SHP77 treated with DMSO at 0.1 percent for 48 hours (cell line): ENCODE measurements around the gene CYP21A2.
"Not testable (repeated sequence)": the region's sequence is repeated elsewhere in the genome, so short reads cannot be mapped to it uniquely, and the experiment has no call there.

Experiments used
- DNase-seq: peaks from one replicate; lab custom pipeline; 2025; lab: John Stamatoyannopoulos, UW

The CYP21A2 gene

DNA sequence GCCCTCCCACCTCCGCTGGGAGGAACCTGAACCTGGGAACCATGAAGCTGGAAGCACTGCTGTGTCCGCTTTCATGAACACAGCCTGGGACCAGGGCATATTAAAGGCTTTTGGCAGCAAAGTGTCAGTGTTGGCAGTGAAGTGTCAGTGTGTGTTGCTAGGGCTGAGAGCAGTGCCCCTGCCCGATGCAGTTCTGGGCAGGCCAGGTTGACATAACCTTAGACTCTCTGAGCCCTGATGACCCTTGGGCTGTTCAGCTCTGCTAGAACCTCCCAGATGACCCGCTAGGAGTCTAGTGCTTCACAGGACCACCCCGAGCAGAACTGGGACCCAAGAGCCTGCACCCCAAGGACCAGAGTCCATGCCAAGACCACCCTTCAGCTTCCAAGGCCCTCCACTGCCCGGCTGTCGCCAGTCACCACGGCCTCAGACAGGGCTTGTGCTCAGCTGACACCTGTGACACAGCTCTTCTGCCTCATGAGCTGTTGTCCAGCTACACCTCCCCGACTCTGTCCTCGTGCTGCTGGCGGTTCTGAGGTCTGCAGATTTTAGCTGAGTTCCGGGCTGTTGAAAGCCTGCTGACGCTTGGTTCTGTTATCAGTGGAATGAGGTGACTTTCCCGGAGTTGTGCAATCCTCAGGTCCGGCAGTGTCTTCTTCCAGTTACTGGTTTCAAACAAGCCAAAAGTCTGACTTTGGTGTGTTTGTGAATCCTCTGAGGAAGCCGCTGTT is 2.8 kb upstream of the CYP21A2 start:
- not testable (repeated sequence) for DNase-seq

DNA sequence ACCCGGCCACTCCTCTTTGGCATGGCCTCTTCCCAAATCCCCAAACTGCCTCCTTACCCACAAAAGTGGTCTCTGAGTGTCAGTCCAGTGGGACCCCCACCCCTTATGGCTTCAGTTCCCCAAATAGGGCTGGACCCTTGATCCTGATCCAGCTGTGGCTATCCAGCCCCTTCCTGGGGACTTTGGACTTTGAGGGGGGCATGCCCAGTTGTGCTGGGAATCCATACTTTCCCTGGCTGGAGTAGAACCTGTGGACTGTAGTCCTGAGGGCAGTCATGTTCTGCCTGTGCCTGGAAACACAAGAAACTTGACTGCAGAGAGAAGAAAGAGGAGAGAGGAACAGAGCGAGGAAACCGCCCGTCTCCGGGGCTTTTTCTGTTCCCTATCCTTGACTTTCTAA is 1.1 kb upstream of the CYP21A2 start:
- not testable (repeated sequence) for DNase-seq

DNA sequence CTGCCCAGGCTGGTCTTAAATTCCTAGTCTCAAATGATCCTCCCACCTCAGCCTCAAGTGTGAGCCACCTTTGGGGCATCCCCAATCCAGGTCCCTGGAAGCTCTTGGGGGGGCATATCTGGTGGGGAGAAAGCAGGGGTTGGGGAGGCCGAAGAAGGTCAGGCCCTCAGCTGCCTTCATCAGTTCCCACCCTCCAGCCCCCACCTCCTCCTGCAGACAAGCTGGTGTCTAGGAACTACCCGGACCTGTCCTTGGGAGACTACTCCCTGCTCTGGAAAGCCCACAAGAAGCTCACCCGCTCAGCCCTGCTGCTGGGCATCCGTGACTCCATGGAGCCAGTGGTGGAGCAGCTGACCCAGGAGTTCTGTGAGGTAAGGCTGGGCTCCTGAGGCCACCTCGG is 663 bp downstream of the CYP21A2 start:
- DNase-seq: not testable (repeated sequence)

DNA sequence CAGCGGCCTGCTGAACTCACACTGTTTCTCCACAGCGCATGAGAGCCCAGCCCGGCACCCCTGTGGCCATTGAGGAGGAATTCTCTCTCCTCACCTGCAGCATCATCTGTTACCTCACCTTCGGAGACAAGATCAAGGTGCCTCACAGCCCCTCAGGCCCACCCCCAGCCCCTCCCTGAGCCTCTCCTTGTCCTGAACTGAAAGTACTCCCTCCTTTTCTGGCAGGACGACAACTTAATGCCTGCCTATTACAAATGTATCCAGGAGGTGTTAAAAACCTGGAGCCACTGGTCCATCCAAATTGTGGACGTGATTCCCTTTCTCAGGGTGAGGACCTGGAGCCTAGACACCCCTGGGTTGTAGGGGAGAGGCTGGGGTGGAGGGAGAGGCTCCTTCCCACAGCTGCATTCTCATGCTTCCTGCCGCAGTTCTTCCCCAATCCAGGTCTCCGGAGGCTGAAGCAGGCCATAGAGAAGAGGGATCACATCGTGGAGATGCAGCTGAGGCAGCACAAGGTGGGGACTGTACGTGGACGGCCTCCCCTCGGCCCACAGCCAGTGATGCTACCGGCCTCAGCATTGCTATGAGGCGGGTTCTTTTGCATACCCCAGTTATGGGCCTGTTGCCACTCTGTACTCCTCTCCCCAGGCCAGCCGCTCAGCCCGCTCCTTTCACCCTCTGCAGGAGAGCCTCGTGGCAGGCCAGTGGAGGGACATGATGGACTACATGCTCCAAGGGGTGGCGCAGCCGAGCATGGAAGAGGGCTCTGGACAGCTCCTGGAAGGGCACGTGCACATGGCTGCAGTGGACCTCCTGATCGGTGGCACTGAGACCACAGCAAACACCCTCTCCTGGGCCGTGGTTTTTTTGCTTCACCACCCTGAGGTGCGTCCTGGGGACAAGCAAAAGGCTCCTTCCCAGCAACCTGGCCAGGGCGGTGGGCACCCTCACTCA is 1.4 kb downstream of the CYP21A2 start:
- not testable (repeated sequence) for DNase-seq

DNA sequence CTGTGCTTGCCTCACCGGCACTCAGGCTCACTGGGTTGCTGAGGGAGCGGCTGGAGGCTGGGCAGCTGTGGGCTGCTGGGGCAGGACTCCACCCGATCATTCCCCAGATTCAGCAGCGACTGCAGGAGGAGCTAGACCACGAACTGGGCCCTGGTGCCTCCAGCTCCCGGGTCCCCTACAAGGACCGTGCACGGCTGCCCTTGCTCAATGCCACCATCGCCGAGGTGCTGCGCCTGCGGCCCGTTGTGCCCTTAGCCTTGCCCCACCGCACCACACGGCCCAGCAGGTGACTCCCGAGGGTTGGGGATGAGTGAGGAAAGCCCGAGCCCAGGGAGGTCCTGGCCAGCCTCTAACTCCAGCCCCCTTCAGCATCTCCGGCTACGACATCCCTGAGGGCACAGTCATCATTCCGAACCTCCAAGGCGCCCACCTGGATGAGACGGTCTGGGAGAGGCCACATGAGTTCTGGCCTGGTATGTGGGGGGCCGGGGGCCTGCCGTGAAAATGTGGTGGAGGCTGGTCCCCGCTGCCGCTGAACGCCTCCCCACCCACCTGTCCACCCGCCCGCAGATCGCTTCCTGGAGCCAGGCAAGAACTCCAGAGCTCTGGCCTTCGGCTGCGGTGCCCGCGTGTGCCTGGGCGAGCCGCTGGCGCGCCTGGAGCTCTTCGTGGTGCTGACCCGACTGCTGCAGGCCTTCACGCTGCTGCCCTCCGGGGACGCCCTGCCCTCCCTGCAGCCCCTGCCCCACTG is 2.3 kb downstream of the CYP21A2 start:
- not testable (repeated sequence) for DNase-seq

DNA sequence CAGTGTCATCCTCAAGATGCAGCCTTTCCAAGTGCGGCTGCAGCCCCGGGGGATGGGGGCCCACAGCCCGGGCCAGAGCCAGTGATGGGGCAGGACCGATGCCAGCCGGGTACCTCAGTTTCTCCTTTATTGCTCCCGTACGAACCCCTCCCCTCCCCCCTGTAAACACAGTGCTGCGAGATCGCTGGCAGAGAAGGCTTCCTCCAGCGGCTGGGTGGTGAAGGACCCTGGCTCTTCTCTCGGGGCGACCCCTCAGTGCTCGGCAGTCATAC is 2.8 kb downstream of the CYP21A2 start:
- DNase-seq: not testable (repeated sequence)

DNA sequence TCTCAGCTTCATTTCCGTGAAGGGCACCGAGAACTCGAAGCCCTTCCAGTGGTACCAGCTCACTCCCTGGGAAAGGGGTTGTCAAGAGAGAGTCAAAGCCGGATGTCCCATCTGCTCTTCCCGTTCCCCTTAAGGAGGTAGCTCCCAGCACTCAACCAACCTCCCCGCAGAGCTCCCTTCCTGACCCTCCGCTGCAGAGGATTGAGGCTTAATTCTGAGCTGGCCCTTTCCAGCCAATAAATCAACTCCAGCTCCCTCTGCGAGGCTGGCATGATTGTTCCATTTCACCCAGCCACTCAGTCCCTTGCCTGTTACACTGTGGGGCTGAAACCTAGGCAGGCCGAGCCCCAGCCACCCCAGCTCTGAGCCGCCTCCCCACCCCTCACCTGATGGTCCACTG is 3.2 kb downstream of the CYP21A2 start:
- DNase-seq: not testable (repeated sequence)

DNA sequence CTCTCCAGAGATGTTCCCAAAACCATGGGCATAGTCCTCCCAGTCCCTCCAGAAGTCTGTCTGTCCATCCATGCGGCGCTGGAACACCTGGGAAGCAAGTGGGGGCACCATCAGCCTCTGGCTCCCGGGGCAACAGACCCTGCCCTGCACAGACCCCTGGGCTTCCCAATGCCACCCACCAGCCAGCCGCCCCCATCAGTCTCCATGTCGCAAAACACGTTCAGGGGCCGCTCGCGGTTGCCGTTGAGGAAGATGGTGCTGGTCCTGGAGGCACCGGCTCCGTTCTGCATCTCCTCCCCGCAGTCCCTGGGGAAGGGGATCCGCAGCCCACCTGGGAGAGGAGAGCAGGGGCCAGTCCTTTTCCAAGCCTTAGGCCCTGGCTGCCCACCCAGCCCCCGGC is 4.1 kb downstream of the CYP21A2 start:
- DNase-seq: not testable (repeated sequence)

DNA sequence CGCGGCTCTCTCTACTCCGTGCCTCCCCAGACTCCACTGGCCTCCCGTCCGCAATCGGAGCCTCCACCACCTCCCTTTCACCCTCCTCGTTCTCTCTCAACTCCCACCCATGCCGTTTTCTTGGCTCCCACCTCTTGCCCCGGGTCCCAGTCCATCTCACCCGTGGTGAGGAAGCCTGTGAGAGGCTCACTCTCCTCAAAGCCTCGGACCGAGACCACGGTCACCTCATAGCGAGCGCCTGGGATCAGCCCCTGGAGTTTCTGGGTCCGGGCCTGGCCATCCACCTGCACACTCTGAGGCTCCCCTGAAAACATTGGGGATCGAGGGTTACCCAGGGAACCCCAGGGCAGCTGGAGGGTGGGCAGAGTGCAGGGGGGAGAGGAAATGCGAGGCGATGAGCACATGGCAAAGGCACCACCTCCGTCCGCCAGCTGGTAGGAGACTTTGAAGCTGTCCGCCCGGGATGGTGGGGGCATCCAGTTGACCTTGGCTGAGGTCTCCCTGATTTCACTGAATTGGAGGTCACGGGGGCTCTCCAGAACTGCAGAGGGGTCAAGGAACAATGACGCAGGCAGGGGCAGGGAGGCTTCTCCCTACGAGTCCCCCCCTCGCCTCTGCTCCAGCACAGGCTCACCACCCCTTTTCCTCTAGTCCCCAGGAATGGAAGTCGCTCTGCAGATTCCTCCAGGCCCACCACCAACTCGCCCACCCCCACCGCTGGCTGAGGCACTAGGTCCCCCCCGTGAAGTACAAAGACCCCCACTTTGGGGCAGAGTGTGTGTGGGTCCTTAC is 5.6 kb downstream of the CYP21A2 start:
- not testable (repeated sequence) for DNase-seq

DNA sequence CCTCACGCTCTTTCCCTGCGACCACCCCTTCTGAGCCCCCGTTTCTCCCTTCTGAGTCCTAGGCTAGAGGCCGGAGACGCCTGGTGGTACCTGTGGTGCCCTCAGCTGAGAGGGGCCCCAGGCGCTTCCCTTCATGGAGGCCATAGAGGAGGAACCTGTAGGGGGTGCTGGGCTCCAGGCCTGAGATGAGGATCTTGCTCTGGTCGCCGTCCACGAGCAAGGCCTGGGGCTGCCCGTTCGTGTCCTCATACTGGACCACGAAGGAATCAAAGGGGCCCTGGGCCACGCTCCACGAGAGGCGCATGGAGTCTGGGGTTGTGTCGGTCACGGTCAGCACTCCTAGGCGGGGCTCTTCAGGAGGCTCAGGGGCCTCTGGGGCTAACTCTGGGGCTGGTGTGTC is 6.7 kb downstream of the CYP21A2 start:
- DNase-seq: not testable (repeated sequence)

DNA sequence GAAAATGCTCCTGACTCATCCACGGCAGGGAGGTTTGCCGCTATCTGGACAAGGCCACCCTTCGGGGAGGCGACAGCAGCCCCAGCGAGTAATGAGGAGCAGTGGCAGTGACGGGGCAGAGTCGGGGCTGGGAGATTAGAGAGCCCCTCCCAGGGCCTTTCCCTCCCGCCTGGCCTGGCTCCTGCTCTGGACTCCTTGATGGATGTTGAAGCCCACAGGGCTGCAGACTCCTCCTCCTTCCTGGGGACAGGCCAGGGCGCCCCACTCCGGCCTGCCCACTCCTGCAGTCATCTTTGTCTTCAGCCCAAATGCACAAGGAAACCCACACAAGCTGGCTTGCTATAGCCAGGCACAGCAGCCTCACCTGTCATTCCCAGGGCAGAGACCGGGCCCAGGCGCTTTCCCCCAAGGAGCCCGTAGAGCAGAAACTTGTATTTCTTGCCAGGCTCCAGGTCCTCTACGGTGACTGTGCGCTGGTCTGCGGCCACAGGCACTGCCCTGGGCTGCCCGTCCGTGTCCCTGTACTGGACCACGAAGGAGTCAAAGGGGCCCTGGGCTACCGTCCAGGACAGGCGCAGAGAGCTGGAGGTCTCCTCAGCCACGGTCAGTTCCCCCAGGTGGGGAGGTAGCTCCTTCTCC is 7.7 kb downstream of the CYP21A2 start:
- DNase-seq: no peak

DNA sequence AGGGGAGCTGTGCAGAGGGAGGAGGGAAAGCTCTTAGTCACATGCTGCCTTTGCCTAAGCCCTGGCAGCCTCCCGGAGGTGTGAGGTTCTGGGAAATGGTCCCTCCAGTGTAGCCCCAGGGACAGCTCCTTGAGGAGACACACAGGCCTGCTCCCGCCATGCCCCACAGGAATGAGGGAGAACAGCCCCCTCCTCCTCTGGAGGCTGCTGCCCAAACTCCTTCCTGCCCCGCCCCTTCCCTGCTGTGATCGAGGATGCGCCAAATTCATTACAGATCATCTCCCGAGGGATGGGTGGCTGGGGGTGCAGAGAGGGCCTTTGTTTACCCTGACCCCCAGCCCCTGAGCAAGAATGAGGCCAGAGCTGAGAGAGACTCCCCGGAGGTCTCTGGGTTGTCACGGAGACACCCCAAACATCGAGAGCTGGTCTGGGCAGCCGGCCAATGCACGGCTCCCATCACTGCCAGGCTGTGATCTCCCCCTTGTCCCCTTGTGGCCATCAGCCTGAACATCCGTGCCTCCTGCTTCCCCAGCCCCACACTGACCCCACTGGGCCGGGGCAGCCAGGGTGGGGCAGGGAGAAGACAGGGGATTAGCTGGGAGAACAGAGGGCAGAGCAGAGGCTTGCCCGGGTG is 8.4 kb downstream of the CYP21A2 start:
- DNase-seq: no peak

DNA sequence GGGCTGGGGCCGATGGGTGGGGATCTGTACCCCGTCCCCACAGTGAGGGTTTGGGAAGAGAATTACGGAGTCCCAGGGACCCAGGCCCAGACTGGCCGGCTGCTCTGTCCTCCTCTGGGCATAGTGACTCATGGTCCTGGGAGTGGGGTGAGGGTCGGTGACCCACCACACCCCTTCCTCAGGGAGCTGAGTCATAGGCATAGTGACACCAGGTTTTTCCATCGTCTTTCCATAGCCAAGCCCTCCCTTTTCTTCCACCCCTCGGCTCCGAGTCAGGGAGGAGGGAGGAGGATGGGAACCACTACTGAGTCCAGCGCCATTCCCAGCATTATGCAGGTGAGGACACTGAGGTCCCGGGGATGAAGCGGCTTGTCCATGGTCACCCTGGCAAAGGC is 8.9 kb downstream of the CYP21A2 start:
- no peak for DNase-seq

DNA sequence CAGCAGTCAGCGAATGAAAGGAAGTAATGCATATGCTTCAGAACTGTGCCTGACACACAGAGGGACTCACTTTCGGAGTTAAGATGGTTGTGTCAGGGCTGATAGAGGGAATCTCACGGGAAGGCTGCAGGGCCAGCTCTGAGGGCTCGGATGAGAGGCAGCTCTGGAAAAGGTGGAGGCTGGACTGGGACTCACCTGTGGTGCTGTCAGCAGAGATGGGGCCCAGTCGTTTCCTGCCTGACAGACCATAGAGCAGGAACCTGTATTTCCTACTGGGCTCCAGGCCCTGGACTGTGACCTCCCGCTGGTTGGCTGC is 9.3 kb downstream of the CYP21A2 start:
- no peak for DNase-seq

DNA sequence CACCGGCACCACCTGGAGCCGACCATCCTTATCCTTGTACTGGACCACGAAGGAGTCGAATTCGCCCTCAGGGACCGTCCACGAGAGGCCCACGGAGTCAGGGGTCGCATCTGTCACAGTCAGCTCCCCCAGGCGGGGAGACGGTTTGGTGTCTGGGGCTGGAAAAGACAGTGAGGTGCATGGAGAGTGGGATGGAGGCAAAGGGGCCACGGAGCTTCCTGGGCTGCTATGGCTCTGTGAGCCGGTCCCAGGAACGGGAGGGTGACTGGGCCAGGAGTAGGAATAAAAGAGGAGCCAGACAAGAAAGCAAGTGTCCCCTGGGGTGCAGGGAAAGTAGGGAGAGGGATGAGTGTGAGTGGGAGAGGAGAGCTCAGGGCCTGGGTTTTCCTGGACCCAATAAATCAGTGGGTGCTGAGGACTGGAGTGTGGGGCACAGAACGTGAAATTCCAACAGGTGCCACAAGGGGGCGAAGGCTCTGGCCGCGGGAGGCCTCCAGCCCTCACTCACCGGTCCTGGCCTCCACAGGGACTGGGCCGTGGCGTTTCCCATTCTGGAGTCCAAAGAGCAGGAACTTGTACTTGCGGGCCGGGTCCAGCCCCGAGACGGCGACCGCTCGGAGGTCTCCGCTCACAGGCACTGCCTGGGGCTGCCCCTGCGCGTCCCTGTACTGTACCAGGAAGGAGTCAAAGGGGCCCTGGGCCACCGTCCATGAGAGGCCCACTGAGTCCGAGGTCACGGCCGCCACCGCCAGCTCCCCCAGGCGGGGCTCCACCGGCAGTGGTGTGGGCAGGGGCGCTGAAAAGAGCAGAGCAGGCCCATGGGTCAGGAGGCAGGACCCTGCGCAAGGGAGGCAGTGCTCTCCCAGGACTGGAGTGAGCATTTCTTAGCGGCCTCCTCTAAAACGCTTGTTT is 9.9 kb downstream of the CYP21A2 start:
- no peak for DNase-seq

DNA sequence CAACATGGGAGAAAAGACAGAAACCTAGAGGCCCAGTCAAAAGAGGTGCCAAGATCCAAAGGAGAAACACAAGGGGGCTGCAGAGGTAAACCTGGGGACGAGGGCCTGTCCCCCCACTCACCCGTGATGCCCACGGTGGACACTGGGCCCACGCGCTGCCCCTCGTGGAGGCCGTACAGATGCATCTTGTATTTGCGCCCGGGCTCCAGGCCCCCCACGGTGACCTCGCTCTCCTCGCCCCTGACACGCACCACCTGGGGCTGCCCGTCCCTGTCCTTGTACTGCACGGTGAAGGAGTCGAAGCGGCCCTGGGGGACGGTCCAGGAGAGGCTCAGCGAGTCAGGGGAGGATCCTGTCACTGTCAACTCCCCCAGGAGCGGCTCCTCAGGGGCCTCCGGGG is 10.9 kb downstream of the CYP21A2 start:
- DNase-seq: not testable (repeated sequence)

DNA sequence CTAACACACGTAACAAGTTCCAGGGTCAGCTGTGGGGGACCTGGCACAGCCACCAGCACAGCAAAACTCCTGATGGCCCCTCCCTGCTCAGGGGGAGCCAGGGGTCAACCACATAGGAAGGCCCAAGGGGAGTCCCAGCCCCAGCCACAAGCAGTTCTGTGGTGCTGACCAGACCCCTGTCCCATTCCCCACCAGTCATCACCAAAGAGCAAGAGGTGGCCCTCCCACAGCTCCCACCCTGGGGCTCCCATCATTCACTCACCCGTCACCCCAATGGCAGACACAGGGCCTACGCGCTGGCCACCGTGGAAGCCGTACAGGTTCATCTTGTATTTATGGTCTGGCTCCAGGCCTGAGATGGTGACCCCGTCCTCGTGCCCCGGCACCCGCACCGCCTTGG is 11.5 kb downstream of the CYP21A2 start:
- DNase-seq: not testable (repeated sequence)

DNA sequence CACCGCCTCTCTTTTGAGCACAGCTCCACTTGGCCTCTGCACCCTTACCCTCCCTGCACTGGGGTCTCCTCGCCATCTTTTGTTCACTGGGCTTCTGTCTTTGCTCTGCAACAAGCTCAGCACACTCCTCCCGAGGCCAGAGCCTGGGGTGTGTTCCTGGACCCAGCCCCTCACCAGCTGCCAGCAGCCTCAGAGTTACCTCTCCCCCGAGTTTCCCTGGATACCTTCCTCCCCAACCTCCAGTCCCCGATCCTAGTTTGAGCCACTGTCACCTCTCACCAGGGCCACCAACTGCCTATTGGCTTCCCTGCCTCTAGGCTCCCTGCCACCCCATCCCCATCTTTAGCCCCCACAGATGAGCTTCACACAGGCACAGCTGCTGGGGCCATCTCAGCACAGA is 12.3 kb downstream of the CYP21A2 start:
- DNase-seq: no peak

DNA sequence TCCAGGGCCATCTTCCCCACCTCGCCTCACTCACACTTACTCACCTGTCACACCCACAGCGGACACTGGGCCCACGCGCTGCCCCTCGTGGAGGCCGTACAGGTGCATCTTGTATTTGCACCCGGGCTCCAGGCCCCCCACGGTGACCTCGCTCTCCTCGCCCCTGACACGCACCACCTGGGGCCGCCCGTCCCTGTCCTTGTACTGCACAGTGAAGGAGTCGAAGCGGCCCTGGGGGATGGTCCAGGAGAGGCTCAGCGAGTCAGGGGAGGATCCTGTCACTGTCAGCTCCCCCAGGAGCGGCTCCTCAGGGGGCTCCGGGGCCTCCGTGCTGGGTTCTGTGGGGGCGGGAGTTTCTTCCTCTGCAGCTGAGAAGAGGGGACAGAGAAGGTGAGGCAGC is 14.4 kb downstream of the CYP21A2 start:
- not testable (repeated sequence) for DNase-seq

DNA sequence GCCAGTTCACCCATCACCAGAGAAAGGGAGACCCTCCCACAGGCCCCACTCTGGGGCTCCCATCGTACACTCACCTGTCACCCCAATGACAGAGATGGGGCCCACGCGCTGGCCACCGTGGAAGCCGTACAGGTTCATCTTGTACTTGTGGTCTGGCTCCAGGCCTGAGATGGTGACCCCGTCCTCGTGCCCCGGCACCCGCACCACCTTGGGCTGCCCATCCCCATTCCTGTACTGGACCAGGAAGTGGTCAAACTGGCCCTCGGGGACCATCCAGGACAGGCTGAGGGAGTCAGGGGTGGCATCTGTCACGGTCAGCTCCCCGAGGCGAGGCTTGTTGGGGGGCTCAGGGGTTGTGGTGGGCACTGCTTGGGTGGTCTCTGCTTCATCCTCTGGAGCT is 15.1 kb downstream of the CYP21A2 start:
- not testable (repeated sequence) for DNase-seq
